H9 (cell line): Measurements from ENCODE around the gene ZMYND8. TPM values are rescaled to one million over a fixed set of nuclear protein-coding genes. Genes with fewer than 3 reads are reported as not detected.

Source experiments
- DNase-seq: peaks from one replicate; pipeline ENCODE4 v3.0.0-alpha.2; 2017
- H2AFZ ChIP-seq: one replicate; pipeline ENCODE4 v1.6.1; 2013; ENCODE audit warnings: mild to moderate bottlenecking, low read length, control low read depth, moderate library complexity
- H2AK5ac ChIP-seq: 2 replicates; pipeline ENCODE4 v1.6.1; 2013; ENCODE audit warnings: low read length, control low read depth, mixed read lengths; ENCODE audit not compliant: insufficient read length
- H2BK120ac ChIP-seq: one replicate; pipeline ENCODE4 v1.6.1; 2013; ENCODE audit warnings: low read depth, mild to moderate bottlenecking, low read length, control low read depth, inconsistent platforms; ENCODE audit not compliant: poor library complexity, severe bottlenecking
- H2BK12ac ChIP-seq: 2 replicates; pipeline ENCODE4 v1.6.1; 2013; ENCODE audit warnings: low read length, control low read depth, mixed read lengths, low read depth; ENCODE audit not compliant: insufficient read length
- H2BK15ac ChIP-seq: 2 replicates; pipeline ENCODE4 v1.6.1; 2013; ENCODE audit warnings: low read depth, low read length, control low read depth
- H2BK20ac ChIP-seq: one replicate; pipeline ENCODE4 v1.6.1; 2013; ENCODE audit warnings: low read depth, mild to moderate bottlenecking, low read length, control low read depth, inconsistent platforms; ENCODE audit not compliant: poor library complexity, severe bottlenecking
- H2BK5ac ChIP-seq: 2 replicates; pipeline ENCODE4 v1.6.1; 2013; ENCODE audit warnings: low read length, control low read depth, mixed read lengths; ENCODE audit not compliant: insufficient read length
- H3K14ac ChIP-seq: 2 replicates; pipeline ENCODE4 v1.6.1; 2013; ENCODE audit warnings: low read length, control low read depth; ENCODE audit not compliant: insufficient read depth
- H3K18ac ChIP-seq: 2 replicates; pipeline ENCODE4 v1.6.1; 2013; ENCODE audit warnings: low read depth, mild to moderate bottlenecking, mixed read lengths, low read length, control low read depth; ENCODE audit not compliant: insufficient read length
- H3K23ac ChIP-seq: 2 replicates; pipeline ENCODE4 v1.6.1; 2013; ENCODE audit warnings: low read length, control low read depth, mixed read lengths, low read depth; ENCODE audit not compliant: insufficient read length
- H3K23me2 ChIP-seq: 2 replicates; pipeline ENCODE4 v1.6.1; 2013; ENCODE audit warnings: low read depth, mild to moderate bottlenecking, mixed read lengths, low read length, control low read depth; ENCODE audit not compliant: insufficient read length, poor library complexity, severe bottlenecking
- H3K27ac ChIP-seq: 2 replicates; pipeline ENCODE4 v1.5.1; 2013; ENCODE audit warnings: low read length, control low read depth, mixed read lengths, low read depth; ENCODE audit not compliant: insufficient read length
- H3K27me3 ChIP-seq: 2 replicates; pipeline ENCODE4 v1.6.1; 2013; ENCODE audit warnings: low read length, control low read depth, inconsistent platforms; ENCODE audit not compliant: insufficient read depth
- H3K4ac ChIP-seq: 2 replicates; pipeline ENCODE4 v1.6.1; 2013; ENCODE audit warnings: low read depth, mild to moderate bottlenecking, control low read depth, inconsistent platforms, low read length, moderate library complexity
- H3K4me1 ChIP-seq: 2 replicates; pipeline ENCODE4 v1.6.1; 2013; ENCODE audit warnings: low read length, control low read depth, inconsistent platforms; ENCODE audit not compliant: insufficient read depth
- H3K4me2 ChIP-seq: 2 replicates; pipeline ENCODE4 v1.6.1; 2013; ENCODE audit warnings: low read length, control low read depth, mixed read lengths; ENCODE audit not compliant: insufficient read length, insufficient read depth
- H3K56ac ChIP-seq: 2 replicates; pipeline ENCODE4 v1.6.1; 2013; ENCODE audit warnings: low read depth, mild to moderate bottlenecking, mixed read lengths, low read length, control low read depth; ENCODE audit not compliant: insufficient read length
- H3K79me1 ChIP-seq: 2 replicates; pipeline ENCODE4 v1.6.1; 2013; ENCODE audit warnings: low read depth, mild to moderate bottlenecking, moderate library complexity, low read length, control low read depth, inconsistent platforms; ENCODE audit not compliant: insufficient read depth, poor library complexity, severe bottlenecking
- H3K79me2 ChIP-seq: 2 replicates; pipeline ENCODE4 v1.6.1; 2013; ENCODE audit warnings: low read length, control low read depth, inconsistent platforms; ENCODE audit not compliant: insufficient read depth
- H3K9ac ChIP-seq: 2 replicates; pipeline ENCODE4 v1.6.1; 2013; ENCODE audit warnings: low read length, control low read depth, mixed read lengths; ENCODE audit not compliant: insufficient read length; ENCODE audit errors: extremely low read depth
- H3K9me3 ChIP-seq: one replicate; pipeline ENCODE4 v1.6.1; 2013; ENCODE audit warnings: low read depth, low read length, inconsistent platforms; ENCODE audit not compliant: control insufficient read depth
- H3T11ph ChIP-seq: one replicate; pipeline ENCODE4 v1.6.1; 2013; ENCODE audit warnings: mild to moderate bottlenecking, low read length, control low read depth, inconsistent platforms
- H4K20me1 ChIP-seq: one replicate; pipeline ENCODE4 v1.6.1; 2013; ENCODE audit not compliant: control insufficient read depth, insufficient read length, insufficient read depth
- H4K5ac ChIP-seq: 2 replicates; pipeline ENCODE4 v1.6.1; 2013; ENCODE audit warnings: low read depth, mild to moderate bottlenecking, mixed read lengths, low read length, control low read depth; ENCODE audit not compliant: insufficient read length
- H4K8ac ChIP-seq: replicated peaks from 2 replicates; pipeline ENCODE4 v1.6.1; 2013; ENCODE audit warnings: low read length, control low read depth, mixed read lengths, low read depth; ENCODE audit not compliant: insufficient read length
- H4K91ac ChIP-seq: 2 replicates; pipeline ENCODE4 v1.6.1; 2013; ENCODE audit warnings: low read depth, mild to moderate bottlenecking, moderate library complexity, mixed read lengths, low read length, control low read depth; ENCODE audit not compliant: insufficient read length
- H3K27ac Mint-ChIP-seq, 3 experiments: 2 replicates in 2 of 3; 3 replicates in 1 of 3; pipeline ENCODE4 v1.8.0; 2020 to 2021; ENCODE audit warnings: mixed read lengths in 3 of 3, mild to moderate bottlenecking in 1 of 3, moderate library complexity in 1 of 3
- H3K27me3 Mint-ChIP-seq: 2 replicates; pipeline ENCODE4 v1.8.0; 2021; ENCODE audit warnings: low read depth, mild to moderate bottlenecking, moderate library complexity, mixed read lengths
- H3K36me3 Mint-ChIP-seq, 3 experiments: 2 replicates in 2 of 3; 3 replicates in 1 of 3; pipeline ENCODE4 v1.8.0; 2020 to 2021; ENCODE audit warnings: low read depth in 3 of 3, mixed read lengths in 3 of 3; ENCODE audit not compliant: insufficient read depth in 1 of 3
- H3K4me1 Mint-ChIP-seq, 2 experiments: 2 replicates each; pipeline ENCODE4 v1.8.0; 2020; ENCODE audit warnings: mixed read lengths in 2 of 2
- H3K4me3 Mint-ChIP-seq, 2 experiments: 2 replicates in 1 of 2; 3 replicates in 1 of 2; pipeline ENCODE4 v1.8.0; 2020 to 2021; ENCODE audit warnings: mild to moderate bottlenecking in 2 of 2, mixed read lengths in 2 of 2, moderate library complexity in 1 of 2
- H3K9me3 Mint-ChIP-seq, 2 experiments: 2 replicates in 1 of 2; 3 replicates in 1 of 2; pipeline ENCODE4 v1.8.0; 2020; ENCODE audit warnings: mild to moderate bottlenecking in 2 of 2, mixed read lengths in 2 of 2, moderate library complexity in 1 of 2
- WGBS: extraction: QIAGEN DNeasy Blood & Tissue Kit; methylation state at CpG from one replicate; pipeline ENCODE4 v1.1.7; 2013; ENCODE audit warnings: missing lambda C conversion rate, low lambda C conversion rate, mixed read lengths; ENCODE audit not compliant: insufficient read length; ENCODE audit errors: extremely low coverage; 5-methylcytosine and 5-hydroxymethylcytosine counted together
- total RNA-seq: library from RNA; stranded (reverse); gene quantifications from 2 replicates; pipeline ENCODE4 v1.2.1, GENCODE V29; 2021
- TF ChIP-seq, protein P1 (sequence below): fragments of 200-600 bp; sonication (generic); conservative IDR thresholded peaks from 3 replicates; pipeline ENCODE4 v1.8.0; 2021; ENCODE audit warnings: antibody characterized with exemption, mild to moderate bottlenecking

The ZMYND8 gene
- total RNA-seq, 1 experiment from 2014 or later: 158 TPM

- Histone ChIP-seq H3K9ac (peak overlapping the region; percentile 29), H3K4me1 (peaks cover 22% of the 10 kb centered on the region; the same call in 1 of the 2 replicates)
Observed at GRCh38 chr20:47320990-47321805, 35.3 kb downstream of the ZMYND8 start.

More at GRCh38 chr20:47320990-47321805, 35.3 kb downstream of the ZMYND8 start:
- TF ChIP-seq, protein P1, sequence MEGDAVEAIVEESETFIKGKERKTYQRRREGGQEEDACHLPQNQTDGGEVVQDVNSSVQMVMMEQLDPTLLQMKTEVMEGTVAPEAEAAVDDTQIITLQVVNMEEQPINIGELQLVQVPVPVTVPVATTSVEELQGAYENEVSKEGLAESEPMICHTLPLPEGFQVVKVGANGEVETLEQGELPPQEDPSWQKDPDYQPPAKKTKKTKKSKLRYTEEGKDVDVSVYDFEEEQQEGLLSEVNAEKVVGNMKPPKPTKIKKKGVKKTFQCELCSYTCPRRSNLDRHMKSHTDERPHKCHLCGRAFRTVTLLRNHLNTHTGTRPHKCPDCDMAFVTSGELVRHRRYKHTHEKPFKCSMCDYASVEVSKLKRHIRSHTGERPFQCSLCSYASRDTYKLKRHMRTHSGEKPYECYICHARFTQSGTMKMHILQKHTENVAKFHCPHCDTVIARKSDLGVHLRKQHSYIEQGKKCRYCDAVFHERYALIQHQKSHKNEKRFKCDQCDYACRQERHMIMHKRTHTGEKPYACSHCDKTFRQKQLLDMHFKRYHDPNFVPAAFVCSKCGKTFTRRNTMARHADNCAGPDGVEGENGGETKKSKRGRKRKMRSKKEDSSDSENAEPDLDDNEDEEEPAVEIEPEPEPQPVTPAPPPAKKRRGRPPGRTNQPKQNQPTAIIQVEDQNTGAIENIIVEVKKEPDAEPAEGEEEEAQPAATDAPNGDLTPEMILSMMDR: no peak
- H4K20me1 ChIP-seq: no peaks in the 10 kb centered on the region
- DNase-seq: no peak
- H3K23me2 ChIP-seq: peaks cover 9% of the 10 kb centered on the region
- H3K18ac ChIP-seq: peak overlapping the region; percentile 87
- peak overlapping the region in 1 of 2 experiments; percentile 60; a peak in 2 of 5 replicates for H3K4me3 Mint-ChIP-seq
- H4K91ac ChIP-seq: peak overlapping the region; percentile 64
- WGBS: no CpG with 5 or more reads among the region's 7 CpGs
- peaks cover 13% of the 10 kb centered on the region; the same call in 1 of the 2 replicates for H3K79me2 ChIP-seq
- no peak overlapping the region for H2AFZ ChIP-seq
- H3K9me3 ChIP-seq: no peaks in the 10 kb centered on the region
- H2BK20ac ChIP-seq: peak overlapping the region; percentile 97
- peak overlapping the region; percentile 84; the same call in 1 of the 2 replicates for H3K14ac ChIP-seq
- peak overlapping the region; percentile 99 to 100 (median 100) for H3K27ac Mint-ChIP-seq
- no peaks in the 10 kb centered on the region for H3K27me3 ChIP-seq
- H4K5ac ChIP-seq: peak overlapping the region; percentile 95
- H4K8ac ChIP-seq: no peak overlapping the region
- peak overlapping the region; percentile 17; the same call in 1 of the 2 replicates for H3K4ac ChIP-seq
- H2BK5ac ChIP-seq: peak overlapping the region; percentile 88
- H2BK120ac ChIP-seq: peak overlapping the region; percentile 96
- H3T11ph ChIP-seq: peak overlapping the region; percentile 3
- H2AK5ac ChIP-seq: peak overlapping the region; percentile 94
- H3K9me3 Mint-ChIP-seq: no peaks in the 10 kb centered on the region; a peak in 1 of 5 replicates
- peaks cover 78 to 83% of the 10 kb centered on the region in 2 experiments for H3K4me1 Mint-ChIP-seq
- H3K23ac ChIP-seq: no peak overlapping the region
- H3K36me3 Mint-ChIP-seq: peaks cover 3 to 13% (median 10%) of the 10 kb centered on the region in 3 experiments; a peak in 6 of 7 replicates
- H3K56ac ChIP-seq: no peak overlapping the region
- no peaks in the 10 kb centered on the region; the same call in 1 of the 2 replicates for H3K27me3 Mint-ChIP-seq
- H2BK12ac ChIP-seq: peak overlapping the region; percentile 84
- H2BK15ac ChIP-seq: no peak overlapping the region
- H3K27ac ChIP-seq: peak overlapping the region; percentile 99
- no peaks in the 10 kb centered on the region for H3K79me1 ChIP-seq
- H3K4me2 ChIP-seq: peak overlapping the region; percentile 23
